Natural killer cell (primary cell): ENCODE results near the gene PTCH1. TPM values are rescaled to one million over a fixed set of nuclear protein-coding genes. Genes with fewer than 3 reads are reported as not detected.

Source experiments
- ATAC-seq, 3 donors: fragments of 150-1000 bp in 2 of 3; fragments of 200-7000 bp in 1 of 3; cut with Tn5 transposase; 1 replicate in 1 of 3; 2 replicates in 2 of 3; pipeline ENCODE4 v1.10.0; 2021; ENCODE audit warnings: mild to moderate bottlenecking in 2 of 3, moderate library complexity in 2 of 3
- DNase-seq, 2 donors: peaks; one replicate each; pipeline versions ENCODE4 v3.0.0 to v3.0.0-alpha.2; 2013 to 2021; ENCODE audit warnings: mixed read lengths in 1 of 2
- H3K27ac ChIP-seq: one replicate; pipeline ENCODE4 v1.5.1; 2013; ENCODE audit warnings: mild to moderate bottlenecking, low read length
- H3K27me3 ChIP-seq: one replicate; pipeline ENCODE4 v1.6.1; 2013; ENCODE audit warnings: low read length; ENCODE audit not compliant: control insufficient read depth, insufficient read depth
- H3K36me3 ChIP-seq: one replicate; pipeline ENCODE4 v1.6.1; 2013; ENCODE audit warnings: low read length; ENCODE audit not compliant: control insufficient read depth, insufficient read depth
- H3K4me1 ChIP-seq: one replicate; pipeline ENCODE4 v1.6.1; 2013; ENCODE audit warnings: low read length; ENCODE audit not compliant: control insufficient read depth, insufficient read depth
- H3K4me3 ChIP-seq: one replicate; pipeline ENCODE4 v1.5.1; 2013; ENCODE audit warnings: low read length
- H3K9me3 ChIP-seq: one replicate; pipeline ENCODE4 v1.6.1; 2013; ENCODE audit warnings: low read length; ENCODE audit not compliant: control insufficient read depth, insufficient read depth
- H3K27ac Mint-ChIP-seq, 2 donors: one replicate each; pipeline ENCODE4 v1.8.0; 2022; ENCODE audit warnings: mild to moderate bottlenecking in 2 of 2, mixed read lengths in 2 of 2, moderate library complexity in 1 of 2
- H3K27me3 Mint-ChIP-seq, 2 donors: one replicate each; pipeline ENCODE4 v1.8.0; 2022; ENCODE audit warnings: low read depth in 2 of 2, mixed read lengths in 2 of 2
- H3K36me3 Mint-ChIP-seq: one replicate; pipeline ENCODE4 v1.8.0; 2022; ENCODE audit warnings: mixed read lengths
- H3K4me1 Mint-ChIP-seq, 2 donors: one replicate each; pipeline ENCODE4 v1.8.0; 2022; ENCODE audit warnings: mixed read lengths in 2 of 2
- H3K4me3 Mint-ChIP-seq: one replicate; pipeline ENCODE4 v1.8.0; 2022; ENCODE audit warnings: mild to moderate bottlenecking, moderate library complexity, mixed read lengths
- H3K9me3 Mint-ChIP-seq, 2 donors: one replicate each; pipeline ENCODE4 v1.8.0; 2022; ENCODE audit warnings: mixed read lengths in 2 of 2
- WGBS: methylation state at CpG from one replicate; pipeline ENCODE4 v1.1.7; 2013; ENCODE audit warnings: missing lambda C conversion rate; ENCODE audit not compliant: insufficient coverage; 5-methylcytosine and 5-hydroxymethylcytosine counted together
- intact Hi-C: fragments of 100-400 bp; cut with micrococcal nuclease; formaldehyde crosslinking; loops from one replicate; pipeline ENCODE4 v1.14.2; 2022
- total RNA-seq, 4 donors: library from RNA; stranded (reverse); fragments of 120-200 nt in 1 of 4; gene quantifications; one replicate each; pipeline versions ENCODE4 v1.2.3 to v1.2.4, GENCODE V29; 2013 to 2022
- TF ChIP-seq, protein P1 (sequence below): fragments of 200-600 bp; IDR thresholded peaks from one replicate; pipeline ENCODE4 v1.8.0; 2022; ENCODE audit warnings: antibody characterized with exemption

PTCH1 gene
- total RNA-seq, 3 donors from 2014 or later (not counting 1 experiment from before 2014, with no cell fraction given), result 60.9 to 127 (median 82.1) TPM

DNA sequence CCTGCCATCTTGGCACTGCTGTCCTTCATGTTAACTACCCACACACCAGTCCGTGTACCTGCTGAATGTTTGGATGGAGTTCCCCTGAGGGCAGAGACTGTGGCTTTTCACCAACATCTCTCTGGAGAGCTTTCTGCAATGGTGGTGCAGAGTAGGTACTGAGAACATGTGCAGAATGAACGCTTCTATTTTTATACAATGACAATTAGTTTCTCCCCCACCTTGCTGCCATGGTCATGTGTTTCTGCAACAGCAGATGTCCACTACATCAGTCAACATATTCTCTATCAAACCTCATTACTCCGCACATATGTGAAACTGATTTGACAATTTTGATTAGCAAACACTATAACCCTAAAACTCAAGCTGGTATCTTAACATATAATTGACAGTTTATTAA lies 14.5 kb downstream of the PTCH1 start:
- Mint-ChIP-seq H3K27me3 (peaks cover 0 to 20% of the 10 kb centered on the region in 2 donors), H3K27ac (no peak overlapping the region), H3K4me3 (no peak overlapping the region), H3K36me3 (no peaks in the 10 kb centered on the region), H3K4me1 (peaks cover 58 to 62% of the 10 kb centered on the region in 2 donors), H3K9me3 (no peaks in the 10 kb centered on the region)
- 92% methylated on average over 2 of the region's 3 CpGs for WGBS
- Histone ChIP-seq H3K36me3 (no peaks in the 10 kb centered on the region), H3K9me3 (no peaks in the 10 kb centered on the region), H3K27ac (no peak overlapping the region), H3K4me1 (peaks cover 18% of the 10 kb centered on the region), H3K27me3 (peaks cover 17% of the 10 kb centered on the region), H3K4me3 (no peak overlapping the region)
- ATAC-seq (no peak), DNase-seq (no peak)
- TF ChIP-seq, protein P1, sequence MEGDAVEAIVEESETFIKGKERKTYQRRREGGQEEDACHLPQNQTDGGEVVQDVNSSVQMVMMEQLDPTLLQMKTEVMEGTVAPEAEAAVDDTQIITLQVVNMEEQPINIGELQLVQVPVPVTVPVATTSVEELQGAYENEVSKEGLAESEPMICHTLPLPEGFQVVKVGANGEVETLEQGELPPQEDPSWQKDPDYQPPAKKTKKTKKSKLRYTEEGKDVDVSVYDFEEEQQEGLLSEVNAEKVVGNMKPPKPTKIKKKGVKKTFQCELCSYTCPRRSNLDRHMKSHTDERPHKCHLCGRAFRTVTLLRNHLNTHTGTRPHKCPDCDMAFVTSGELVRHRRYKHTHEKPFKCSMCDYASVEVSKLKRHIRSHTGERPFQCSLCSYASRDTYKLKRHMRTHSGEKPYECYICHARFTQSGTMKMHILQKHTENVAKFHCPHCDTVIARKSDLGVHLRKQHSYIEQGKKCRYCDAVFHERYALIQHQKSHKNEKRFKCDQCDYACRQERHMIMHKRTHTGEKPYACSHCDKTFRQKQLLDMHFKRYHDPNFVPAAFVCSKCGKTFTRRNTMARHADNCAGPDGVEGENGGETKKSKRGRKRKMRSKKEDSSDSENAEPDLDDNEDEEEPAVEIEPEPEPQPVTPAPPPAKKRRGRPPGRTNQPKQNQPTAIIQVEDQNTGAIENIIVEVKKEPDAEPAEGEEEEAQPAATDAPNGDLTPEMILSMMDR, result no peak
- intact Hi-C loops, result loop anchor here (10.0 kb wide), 1 partner anchor 913 kb away; the partner anchor contains the start of gene ZNF367

- no peak overlapping the region for H3K4me3 Mint-ChIP-seq
- DNase-seq, result no peak
- H3K27me3 ChIP-seq, result peaks cover 5% of the 10 kb centered on the region
- no peaks in the 10 kb centered on the region for H3K36me3 ChIP-seq
- TF ChIP-seq, protein P1, result no peak
- H3K27ac ChIP-seq, result no peak overlapping the region
- H3K4me1 ChIP-seq, result peaks cover 19% of the 10 kb centered on the region
- WGBS, result 92% methylated on average over 9 of the region's 9 CpGs
- no peak overlapping the region for H3K4me3 ChIP-seq
- no peaks in the 10 kb centered on the region for H3K9me3 Mint-ChIP-seq
- H3K36me3 Mint-ChIP-seq, result no peaks in the 10 kb centered on the region
- H3K27me3 Mint-ChIP-seq, result peaks cover 0 to 20% of the 10 kb centered on the region in 2 donors
- peaks cover 65 to 66% of the 10 kb centered on the region in 2 donors for H3K4me1 Mint-ChIP-seq
- intact Hi-C loops, result loop anchor here (10.0 kb wide), 2 partner anchors 715 to 915 kb away; partner anchors contain the start of gene ZNF367
- H3K27ac Mint-ChIP-seq, result no peak overlapping the region
- H3K9me3 ChIP-seq, result no peaks in the 10 kb centered on the region
- ATAC-seq, result no peak
Measured at GRCh38 chr9:95499847-95500246, 16.9 kb downstream of the PTCH1 start.

- Histone ChIP-seq H3K27ac (no peak overlapping the region), H3K36me3 (no peaks in the 10 kb centered on the region), H3K27me3 (peaks cover 2% of the 10 kb centered on the region), H3K4me3 (no peak overlapping the region), H3K4me1 (peaks cover 26% of the 10 kb centered on the region), H3K9me3 (no peaks in the 10 kb centered on the region)
- Mint-ChIP-seq H3K36me3 (no peaks in the 10 kb centered on the region), H3K9me3 (no peaks in the 10 kb centered on the region), H3K27ac (no peak overlapping the region), H3K4me3 (no peak overlapping the region), H3K27me3 (peaks cover 0 to 20% of the 10 kb centered on the region in 2 donors), H3K4me1 (peaks cover 65 to 66% of the 10 kb centered on the region in 2 donors)
- 85% methylated on average over 6 of the region's 6 CpGs for WGBS
- ATAC-seq (no peak), DNase-seq (no peak)
- intact Hi-C loops, result loop anchor here (10.0 kb wide), 1 partner anchor 716 kb away; no protein-coding TSS in a partner anchor
- TF ChIP-seq, protein P1, result no peak
Measured at GRCh38 chr9:95499046-95499676, 17.6 kb downstream of the PTCH1 start.
